Skin of body (tissue), 2 donors: ENCODE data around the gene SMARCE1. TPM values are rescaled to one million over a fixed set of nuclear protein-coding genes. Genes with fewer than 3 reads are reported as not detected.

Experiments used
- DNase-seq: peaks from one replicate; lab custom pipeline; 2025; lab: John Stamatoyannopoulos, UW
- total RNA-seq: library from RNA; depleted of rRNA; stranded (reverse); fragments of >200 nt; gene quantifications from one replicate; pipeline ENCODE4 v1.2.3, GENCODE V29; 2014

The SMARCE1 gene
- total RNA-seq, 1 donor from 2014 or later: 93.7 TPM

DNA sequence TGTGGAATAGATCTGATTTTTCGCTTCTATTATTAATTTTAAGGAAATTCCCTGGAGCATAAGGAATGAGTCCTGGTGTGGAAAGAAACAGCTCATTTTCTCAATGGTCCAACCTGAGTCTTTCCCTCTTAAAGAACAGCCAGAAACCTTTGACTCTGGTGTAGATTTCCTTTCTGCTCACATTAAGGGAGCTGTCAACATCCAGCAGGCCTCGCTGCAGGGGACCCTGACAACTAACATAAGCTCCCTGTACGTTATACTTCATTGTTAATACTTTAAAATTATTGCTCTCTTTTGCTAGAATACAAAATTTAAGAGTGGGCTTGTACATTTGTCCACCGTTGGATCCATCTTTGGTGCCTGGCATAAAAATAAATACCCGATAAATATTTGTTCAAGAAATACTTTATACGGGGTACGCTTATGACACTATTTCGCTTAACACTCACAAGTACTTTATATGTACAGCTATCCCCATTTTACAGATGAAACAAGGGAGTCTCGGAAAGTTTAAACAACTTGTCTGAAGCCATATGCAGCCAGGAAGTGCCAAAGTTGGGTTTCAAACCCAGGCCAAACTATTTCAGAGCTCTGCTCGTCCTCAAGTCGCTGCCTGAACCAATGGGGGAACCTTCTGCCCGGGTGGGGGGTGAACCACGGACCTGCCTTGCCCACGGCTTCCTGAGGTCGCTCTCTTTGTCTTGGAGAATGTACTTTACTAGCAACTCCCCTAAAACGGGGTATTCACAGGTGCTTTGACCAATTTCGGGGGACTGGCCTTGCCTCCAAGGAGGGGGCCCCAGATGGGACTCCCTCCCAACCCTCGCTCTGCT lies 611 bp downstream of the SMARCE1 start:
- DNase-seq: peak; percentile 51

DNA sequence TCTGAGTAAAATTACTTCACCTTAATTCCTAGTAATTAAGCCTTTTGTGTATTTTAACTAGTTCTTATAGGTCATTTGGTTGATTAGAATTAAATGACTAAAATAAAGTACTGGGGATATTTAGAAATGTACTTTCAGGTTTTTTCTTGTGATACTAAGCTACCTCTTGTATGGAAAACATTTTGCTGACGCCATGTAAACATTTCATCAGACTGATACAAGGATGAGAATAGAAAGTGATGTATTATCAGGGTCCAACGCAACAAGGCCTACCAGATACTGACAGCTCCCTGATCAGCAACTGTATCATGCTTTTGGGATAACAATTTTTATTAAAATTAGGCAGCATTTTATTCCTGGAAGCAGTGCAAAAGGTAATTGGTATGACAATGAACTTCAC lies 1.7 kb downstream of the SMARCE1 start:
- no peak for DNase-seq

DNA sequence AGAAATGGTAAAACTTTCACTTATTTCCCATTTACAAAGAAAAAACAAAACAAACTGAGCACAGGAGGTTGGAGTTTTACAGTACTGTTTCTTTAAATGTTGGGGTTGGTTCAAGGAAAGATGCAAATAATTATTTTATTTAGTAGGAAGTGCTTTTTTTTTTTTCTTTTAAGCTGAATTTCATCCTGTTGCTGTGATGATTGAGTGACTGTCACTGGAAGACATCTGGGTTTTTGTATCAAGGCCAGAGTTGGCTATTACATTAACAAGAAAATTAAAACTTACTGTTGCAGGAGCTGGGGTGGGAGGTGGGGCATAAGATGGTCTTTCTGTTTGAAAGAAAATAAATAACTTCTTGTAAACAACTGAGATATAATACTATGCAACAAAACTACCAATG lies 2.3 kb downstream of the SMARCE1 start:
- no peak for DNase-seq

- DNase-seq: no peak
These were observed 9.7 kb downstream of the SMARCE1 start for GRCh38 chr17:40637931-40638330.

- DNase-seq: no peak
These were observed 13.7 kb downstream of the SMARCE1 start for GRCh38 chr17:40633871-40634270.

DNA sequence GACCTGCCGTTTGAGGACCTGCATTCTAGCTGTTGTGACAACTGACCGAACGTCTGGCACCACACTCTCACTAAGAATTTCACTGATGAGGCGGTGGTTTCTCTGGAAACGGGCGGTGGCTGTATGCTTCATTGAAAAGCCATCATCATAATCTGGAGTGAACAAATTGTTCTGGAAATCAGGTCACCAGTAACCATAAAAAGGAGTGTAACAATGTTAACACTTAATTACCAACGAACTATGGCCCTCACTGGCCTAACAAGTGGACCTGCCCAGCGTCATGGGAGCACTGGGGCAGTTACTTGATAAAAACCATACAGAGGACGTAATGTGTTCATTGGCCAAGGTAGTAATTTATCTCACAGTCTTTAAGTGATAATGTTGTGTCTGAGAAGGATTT lies 15.4 kb downstream of the SMARCE1 start:
- DNase-seq: no peak

DNA sequence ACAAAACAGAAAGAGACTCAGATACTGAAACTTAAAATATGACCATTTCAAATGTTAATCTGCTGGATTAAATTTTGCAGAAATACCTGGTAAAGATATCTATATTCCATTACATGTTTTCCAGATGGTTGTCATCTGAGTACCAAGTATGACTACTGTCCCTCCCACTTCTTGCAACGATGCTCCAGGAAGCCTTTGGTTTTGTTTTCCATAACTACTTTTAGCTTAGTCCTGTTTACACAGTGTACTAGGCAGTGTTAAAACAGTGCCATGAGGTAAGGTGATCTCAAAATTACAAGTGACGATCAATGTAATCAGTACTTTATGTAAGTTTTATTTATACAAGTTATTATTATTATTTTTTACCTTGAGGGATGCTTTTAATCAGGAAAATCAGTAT lies 17.8 kb downstream of the SMARCE1 start:
- DNase-seq: no peak

GRCh38 chr17:40625311-40625710 lies 22.3 kb downstream of the SMARCE1 start:
- DNase-seq: no peak

- DNase-seq: no peak
These were observed 24.0 kb downstream of the SMARCE1 start for GRCh38 chr17:40623419-40624210.

DNA sequence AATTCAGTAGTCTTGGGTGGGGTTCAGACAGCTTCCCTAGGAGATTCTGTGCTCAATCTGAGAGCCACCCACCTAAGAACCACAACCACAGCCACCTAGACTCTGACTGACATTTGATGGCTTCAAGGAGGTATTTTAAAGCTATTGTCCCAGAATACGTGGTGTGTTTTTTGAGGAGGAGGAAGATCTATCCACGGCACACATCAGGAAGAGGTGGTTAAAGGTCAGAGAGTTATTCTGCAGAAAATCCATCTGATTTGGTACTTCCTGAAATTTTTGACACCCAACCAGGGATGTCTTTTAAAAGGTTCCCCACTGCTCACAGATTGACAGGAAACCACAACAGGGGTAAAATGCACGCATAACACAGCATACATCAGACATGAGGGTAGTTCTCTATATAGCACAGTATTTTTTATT lies 25.1 kb downstream of the SMARCE1 start:
- no peak for DNase-seq

DNA sequence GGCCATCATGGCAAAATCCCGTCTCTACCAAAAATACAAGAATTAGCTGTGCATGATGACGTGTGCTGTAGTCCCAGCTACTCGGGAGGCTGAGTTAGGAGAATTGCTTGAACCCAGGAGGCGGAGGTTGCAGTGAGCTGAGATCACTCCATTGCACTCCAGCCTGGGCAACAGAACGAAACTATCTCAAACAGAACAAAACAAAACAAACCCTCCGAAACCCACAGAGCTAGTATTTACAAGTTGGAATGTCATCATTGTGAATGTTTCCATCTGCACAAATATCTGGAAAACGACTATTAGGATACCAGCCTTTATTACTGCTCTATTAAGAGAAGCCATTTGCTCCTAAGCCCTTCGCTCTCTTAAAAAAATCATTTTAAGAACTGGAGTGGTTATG lies 26.0 kb downstream of the SMARCE1 start:
- no peak for DNase-seq

- no peak for DNase-seq
These were observed 26.6 kb downstream of the SMARCE1 start for GRCh38 chr17:40621019-40621418.

- DNase-seq: no peak
These were observed 28.6 kb downstream of the SMARCE1 start for GRCh38 chr17:40618754-40619625.

GRCh38 chr17:40617678-40618240 lies 29.9 kb downstream of the SMARCE1 start:
- no peak for DNase-seq

GRCh38 chr17:40616592-40616991 lies 31.0 kb downstream of the SMARCE1 start:
- DNase-seq: no peak

DNA sequence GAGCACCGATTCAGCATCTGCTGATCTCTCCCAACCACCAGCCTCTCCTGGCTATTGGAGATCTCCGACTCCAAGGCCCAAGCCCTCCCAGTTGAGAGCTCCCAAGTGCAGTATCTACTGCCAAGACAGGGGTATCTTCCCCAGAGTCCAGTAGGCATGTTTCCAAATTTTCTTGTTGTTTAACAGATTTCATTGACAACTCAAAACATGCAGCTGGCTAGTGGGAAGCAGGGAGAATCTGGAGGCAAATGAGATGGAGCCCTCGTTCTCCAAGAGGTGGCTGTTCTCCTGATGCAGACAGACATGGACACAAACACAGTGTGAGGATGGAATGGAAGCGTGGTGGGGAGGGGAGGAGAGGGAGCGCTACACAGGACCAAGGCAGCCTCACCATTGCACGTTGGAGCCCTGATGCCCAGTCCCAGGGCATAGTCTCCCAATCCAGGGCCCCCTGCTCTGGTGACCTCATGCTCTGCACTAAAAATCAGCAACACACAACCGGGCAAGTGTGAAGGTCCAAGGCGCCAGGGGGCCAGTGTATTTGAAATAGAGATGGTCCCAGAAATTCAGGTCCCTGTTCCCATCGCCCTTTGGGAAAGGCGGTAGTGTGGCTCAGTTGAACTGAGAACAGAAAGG lies 31.7 kb downstream of the SMARCE1 start:
- no peak for DNase-seq

DNA sequence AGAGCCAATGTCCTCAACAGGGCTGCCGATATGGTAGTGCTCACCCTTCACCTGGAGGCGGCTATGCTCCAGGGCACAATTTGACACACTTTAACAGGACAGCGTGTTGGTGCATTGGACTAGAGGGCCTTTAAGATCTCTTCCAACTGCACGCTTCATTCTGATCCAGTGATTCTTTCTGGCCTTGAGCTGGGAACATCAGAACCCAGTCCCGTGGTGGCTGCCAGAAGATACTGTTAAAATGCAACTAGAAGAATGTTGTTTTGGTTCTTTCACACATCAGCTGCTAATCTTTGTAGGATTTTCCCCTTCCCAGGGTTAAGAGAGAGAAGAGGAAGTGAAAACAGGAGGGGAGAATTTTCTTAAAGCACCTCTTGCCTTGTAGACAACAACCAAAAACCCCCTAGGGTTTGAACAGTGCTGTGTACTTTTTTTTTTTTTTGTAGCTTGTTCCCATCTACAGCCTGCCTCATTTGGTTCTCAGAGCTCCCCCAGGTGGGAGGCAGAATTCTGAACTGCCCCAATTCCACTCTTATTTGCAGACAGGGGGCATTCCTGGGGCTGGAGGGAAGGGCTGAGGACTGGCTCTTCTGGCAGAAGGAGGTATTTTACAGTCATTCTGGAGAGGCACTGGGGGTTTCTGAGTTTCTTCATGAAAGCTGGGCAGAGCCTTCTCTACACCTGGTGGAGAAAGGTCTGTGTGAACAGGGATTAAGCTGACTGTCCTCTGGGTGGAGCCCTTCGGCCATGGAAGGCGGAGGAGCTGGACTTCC lies 32.4 kb downstream of the SMARCE1 start:
- DNase-seq: no peak

- no peak for DNase-seq
These were observed 33.1 kb downstream of the SMARCE1 start for GRCh38 chr17:40614431-40615067.

DNA sequence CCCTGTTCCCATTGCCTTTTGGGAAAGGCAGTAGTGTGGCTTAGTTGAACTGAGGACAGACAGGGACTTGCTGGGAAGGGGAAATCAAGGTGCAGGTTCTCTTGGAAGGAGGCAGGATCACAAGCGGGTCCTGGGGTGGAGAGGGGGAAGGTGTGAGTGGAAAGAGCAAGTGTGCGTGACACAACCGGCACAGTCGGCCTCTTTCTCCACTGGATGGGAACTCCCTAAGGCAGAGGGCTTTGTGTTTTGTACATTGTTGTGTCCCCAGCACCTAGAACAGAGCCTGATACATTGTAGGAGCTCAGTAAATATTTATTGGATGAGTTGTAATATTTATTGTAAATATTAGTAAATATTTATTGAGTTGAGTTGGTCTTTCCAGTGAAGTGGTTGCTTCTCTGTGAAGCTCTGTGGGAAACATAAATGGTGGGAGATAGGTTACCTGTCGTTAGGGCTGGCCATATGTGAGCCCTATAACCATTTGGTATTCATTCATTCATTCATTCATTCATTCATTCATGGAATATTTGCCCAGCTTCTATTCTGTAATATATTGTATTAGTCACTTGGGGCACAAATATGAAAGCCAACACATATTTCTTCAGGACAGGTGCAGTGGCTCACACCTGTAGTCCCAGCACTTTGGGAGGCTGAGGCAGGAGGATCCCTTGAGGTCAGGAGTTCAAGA lies 34.0 kb downstream of the SMARCE1 start:
- DNase-seq: no peak
